GM18907 (cell line): ENCODE data around the gene FSTL4.
"Not testable (repeated sequence)": the region's sequence is repeated elsewhere in the genome, so short reads cannot be mapped to it uniquely, and the experiment has no call there.

Experiments
- ATAC-seq: cut with Tn5 transposase; IDR thresholded peaks from one replicate; pipeline ENCODE4 v1.9.1; 2021; ENCODE audit warnings: mild to moderate bottlenecking, moderate library complexity; ENCODE audit not compliant: unreplicated experiment

FSTL4 gene

DNA sequence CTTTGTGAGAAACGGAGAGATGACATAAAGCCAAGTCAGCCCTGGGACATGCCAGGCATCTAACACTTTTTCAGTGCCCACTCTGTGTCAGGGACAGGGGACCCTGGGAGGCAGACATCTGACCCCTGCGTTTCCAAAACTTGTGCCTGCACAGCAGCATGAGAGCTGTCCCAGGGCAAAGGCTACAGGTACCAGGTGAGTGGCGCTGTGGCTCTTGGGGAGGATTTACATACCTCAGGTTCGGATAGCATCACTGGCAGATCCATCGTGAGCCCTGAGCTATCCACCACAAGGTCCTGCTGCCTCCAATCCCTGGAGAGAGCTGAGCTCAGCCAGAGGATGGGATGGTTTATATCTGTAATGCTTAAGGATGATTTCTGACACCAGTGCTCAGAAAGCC lies 52.4 kb downstream of the FSTL4 start:
- no peak for ATAC-seq

DNA sequence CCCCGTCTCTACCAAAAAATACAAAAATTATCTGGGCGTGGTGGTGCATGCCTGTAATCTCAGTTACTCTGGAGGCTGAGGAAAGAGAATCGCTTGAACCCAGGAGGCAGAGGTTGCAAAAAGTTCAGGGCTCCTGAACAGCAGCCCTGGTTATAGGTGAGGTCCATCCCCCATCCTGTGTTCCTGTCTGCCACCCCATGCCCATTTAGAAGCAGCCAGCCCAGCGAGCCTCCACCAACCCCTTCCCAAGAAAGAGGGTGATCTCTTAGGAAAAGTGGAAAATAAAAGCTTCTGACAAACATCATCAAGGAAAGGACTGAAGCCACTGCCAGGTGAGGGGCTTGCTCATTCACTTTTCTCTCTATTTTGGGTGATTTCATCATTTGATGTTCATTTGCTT lies 55.8 kb downstream of the FSTL4 start:
- ATAC-seq, result no peak

DNA sequence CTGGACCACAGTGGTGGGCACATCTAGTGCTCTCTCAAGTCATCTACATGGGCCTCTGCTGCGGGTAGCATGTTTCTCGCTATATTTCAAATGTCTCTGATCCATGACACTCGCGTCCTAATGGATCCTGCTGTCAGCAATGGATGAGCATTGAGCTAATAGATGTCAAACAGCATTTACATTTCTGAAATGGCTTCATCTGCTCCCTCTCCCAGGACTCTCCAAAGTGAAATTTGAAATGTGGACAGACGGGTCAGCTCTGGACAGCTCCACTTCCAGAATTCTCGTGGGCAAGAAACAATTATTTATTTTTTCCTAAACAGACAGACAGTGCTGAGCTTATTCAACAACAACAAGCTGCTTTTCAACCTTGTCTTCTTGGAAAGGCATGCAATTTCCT lies 58.1 kb downstream of the FSTL4 start:
- ATAC-seq, result no peak

DNA sequence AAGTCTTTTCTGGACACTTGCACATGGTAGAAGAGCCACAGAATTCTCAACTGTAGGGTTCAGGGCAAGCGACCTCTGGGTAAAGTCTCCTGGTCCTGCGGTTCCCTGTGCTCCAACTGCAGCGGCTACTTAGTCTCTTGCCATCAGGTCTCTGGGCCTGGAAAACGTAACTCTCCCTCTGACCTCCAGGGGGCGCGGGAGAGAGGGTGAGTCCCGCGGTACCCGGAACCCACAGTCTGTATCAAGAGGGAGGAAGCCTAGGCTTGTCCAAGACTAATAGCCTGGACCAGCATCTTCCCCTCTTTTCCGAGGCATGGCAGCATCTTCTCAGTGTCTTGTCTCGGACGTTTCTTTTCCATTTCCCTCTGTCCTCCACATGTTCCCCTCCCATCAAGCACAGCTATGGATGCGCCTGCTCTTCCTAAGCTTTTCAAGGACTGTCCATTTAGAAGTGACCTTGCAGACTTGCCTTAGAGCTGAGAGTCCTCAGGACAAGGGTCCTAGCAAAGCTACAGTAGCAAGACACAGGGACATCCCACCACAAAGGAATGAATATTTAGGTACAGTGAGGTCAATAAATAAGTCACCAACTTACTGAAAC lies 59.3 kb downstream of the FSTL4 start:
- ATAC-seq, result no peak

DNA sequence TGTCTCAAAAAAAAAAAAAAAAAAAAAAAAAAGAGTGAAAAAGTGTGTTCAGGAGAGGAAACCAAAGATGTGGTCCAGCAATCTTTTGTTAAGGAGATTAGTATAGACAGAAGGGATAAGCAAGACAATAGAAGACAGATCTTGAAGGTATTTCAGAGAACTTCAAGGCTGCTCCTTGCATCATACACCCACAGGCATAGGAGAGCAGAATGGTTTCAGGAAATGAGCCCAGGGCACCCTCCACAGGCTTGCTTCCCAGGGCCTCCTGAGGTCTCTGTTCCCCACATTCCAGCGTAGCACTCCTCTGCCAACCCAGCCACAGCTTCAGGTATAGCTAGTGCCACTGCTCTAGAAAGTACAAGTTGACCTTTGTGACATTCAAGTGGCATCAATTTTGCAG lies 65.8 kb downstream of the FSTL4 start:
- no peak for ATAC-seq

DNA sequence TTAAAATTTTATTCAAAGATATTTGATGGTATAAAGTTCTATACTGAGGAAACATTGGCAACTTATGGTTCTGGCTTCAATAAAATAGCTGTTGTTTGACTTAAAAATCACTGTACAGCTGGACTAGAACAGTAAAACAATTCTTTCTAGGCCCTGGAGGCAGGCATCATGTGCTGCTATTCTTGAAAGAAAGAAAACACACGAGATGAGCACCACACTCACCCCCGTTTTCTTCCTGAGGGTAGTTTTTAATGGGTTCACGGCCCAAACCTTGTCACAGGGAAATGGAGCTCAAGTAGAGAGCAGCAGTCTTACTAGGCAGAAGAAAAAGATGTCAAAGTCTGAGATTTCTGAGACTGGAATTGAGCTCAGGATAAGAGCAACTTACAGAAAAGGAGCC lies 68.0 kb downstream of the FSTL4 start:
- no peak for ATAC-seq

DNA sequence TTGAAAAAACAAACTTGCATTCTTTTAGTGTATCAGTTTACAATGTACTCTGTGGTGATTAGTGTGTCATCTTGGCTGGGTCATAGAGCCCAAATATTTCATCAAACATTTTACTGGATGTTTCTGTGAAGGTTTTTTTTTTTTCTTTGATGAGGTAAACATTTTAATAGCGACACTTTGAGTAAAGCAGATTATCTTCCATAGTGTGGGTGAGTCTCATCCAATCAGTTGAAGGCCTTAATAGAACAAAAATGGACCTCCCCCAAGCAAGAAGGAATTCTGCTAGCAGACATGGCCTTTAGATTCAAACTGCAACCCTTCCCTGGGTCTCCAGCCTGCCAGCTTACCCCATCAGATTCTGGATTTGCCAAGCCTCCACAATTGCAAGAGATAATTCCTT lies 72.5 kb downstream of the FSTL4 start:
- no peak for ATAC-seq

DNA sequence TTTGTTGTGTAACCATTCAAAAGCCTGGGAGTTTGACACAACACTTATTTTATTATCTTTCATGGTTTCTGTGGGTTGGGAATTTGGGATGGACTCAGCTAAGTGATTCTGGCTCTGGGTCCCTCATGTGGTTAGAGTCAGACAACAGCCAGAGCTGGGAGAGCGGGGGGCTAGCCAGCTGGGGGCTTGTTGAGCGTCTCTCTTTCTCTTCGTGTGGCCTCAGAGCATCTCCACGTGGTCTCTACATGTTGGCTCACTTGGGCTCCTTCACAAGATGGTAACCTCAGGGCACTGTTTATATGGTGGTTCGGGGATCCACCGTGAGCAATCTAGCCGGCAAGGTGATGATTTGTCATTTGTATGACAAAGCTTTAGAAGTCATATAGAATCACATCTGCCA lies 73.6 kb downstream of the FSTL4 start:
- no peak for ATAC-seq

DNA sequence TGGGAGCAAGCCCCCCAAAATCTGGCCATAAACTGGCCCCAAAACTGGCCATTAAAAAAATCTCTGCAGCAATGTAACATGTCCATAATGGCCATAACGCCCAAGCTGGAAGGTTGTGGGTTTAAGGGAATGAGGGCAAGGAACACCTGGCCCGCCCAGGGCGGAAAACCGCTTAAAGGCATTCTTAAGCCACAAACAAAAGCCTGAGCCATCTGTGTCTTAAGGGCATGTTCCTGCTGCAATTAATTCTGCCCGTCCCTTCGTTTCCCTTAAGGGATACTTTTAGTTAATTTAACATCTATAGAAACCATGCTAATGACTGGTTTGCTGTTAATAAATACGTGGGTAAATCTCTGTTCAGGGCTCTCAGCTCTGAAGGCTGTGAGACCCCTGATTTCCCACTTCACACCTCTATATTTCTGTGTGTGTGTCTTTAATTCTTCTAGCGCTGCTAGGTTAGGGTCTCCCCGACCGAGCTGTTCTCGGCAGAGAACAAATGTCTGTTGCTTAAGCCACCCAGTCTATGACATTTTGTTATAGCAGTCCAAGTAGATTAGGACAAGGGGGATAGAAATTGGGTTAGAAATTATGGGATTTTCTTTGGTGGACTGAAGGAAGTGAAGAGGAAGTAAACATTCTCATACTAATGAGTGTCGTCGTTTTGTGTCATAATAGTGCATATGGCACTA lies 77.0 kb downstream of the FSTL4 start:
- not testable (repeated sequence) for ATAC-seq

DNA sequence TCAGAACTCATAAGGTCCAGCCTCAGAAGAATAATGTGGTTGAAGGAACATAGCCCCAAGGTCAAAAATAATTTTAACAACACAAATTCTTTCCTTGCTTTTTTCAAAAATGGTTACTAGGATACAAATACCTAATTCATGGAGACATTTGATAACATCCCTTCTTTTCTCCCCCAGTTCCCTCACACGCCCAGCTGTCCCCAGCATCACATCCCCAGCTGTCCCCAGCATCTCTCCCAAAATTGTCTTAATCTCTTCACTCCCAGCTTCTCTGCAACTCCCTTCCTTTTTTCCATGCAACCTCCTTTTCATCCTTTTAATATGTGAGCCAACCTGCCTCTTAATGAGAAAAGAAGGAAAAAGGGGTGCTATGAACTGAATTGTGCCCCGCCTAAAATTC lies 77.8 kb downstream of the FSTL4 start:
- no peak for ATAC-seq

DNA sequence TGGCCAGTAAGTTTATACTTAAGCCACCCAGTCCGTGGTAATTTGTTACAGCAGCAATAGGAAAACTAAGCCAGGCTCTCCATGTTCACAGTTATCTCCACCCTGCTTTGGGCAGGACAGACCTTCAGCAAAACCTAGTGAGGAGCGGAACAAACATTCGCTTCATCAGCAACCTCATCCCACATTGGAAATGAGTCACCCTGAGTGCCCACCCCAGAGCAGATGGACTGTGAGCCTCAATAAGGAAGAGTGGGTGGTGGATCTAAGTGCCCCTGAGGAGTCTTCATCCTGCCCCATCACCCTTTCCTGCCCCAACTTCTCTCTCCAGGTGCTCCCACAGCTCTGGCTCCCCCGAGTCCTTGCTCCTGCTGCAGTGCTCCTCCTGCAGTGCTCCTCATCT lies 78.8 kb downstream of the FSTL4 start:
- ATAC-seq, result no peak

DNA sequence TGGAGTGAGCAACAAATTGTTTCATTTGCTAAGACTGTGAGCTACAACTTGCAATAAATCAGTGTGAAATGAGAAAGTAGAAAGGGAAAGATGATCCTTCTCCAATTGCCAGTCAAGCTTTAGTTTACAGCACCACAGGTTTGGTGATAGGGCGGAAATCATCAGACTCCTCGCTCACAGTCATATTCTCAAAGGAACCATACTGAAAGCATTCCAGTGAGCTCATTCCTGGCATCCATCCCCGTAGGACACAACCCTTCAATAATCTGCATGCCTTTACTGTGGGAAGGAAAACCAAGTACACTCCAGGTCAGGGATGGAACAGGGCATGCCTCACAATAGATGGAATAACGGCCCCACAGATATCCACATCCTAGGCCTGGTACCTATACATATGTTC lies 80.7 kb downstream of the FSTL4 start:
- no peak for ATAC-seq

DNA sequence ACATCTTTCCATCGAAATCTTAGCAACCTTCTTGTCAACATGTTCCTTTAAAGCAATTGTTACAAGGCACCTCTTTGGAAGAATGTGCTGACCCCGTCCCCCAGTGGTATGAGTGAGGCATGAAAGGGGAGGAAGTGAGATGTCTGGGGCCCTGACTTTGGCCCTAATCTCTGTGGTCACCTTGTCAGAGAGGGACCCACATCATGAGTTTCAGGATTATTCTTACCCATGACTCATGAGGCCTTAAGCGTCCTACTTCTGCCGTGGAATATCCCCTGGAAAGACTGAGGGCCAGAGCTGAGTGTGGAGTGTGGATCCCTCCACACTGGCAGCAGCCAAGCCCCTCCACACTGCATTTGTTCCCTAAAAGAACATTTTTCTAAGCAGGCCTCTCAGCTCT lies 81.2 kb downstream of the FSTL4 start:
- no peak for ATAC-seq

DNA sequence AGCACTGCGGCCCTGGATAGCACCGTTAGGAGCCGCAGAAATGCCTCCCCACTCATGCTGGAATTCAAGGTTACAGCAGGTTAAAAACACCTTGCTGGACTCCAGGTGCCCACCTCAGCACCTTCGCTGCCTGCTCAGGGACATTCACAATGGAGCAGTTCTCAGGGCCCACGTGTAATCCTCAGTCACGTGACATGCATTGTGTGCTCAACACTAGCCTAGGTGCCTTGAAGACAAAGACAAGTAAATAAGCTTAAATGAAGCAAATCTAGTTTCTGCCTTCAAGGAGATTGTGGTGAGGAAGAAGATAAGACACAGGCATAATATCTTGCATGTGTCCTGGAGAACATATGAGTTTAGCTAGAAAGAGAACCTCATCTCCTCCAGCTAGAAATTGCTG lies 82.1 kb downstream of the FSTL4 start:
- ATAC-seq, result no peak

DNA sequence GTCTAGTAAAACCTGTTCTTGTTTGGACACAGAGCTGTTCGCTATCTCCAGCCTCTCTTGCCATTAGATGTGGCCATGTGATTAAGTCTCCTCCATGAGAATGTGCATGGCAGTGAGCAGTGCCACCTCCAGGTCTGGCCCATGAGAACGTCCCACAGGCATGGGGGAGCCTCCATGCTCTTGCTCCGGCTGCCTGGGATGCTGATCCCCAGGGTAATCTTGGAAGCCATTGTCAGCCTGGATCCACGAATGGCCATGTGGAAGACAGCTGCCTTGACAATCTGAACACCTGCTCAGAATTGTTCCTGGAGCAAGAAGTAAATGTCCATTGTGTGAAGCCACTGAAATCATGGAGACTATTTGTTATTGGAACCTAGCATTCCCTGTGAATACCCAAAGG lies 83.5 kb downstream of the FSTL4 start:
- no peak for ATAC-seq

DNA sequence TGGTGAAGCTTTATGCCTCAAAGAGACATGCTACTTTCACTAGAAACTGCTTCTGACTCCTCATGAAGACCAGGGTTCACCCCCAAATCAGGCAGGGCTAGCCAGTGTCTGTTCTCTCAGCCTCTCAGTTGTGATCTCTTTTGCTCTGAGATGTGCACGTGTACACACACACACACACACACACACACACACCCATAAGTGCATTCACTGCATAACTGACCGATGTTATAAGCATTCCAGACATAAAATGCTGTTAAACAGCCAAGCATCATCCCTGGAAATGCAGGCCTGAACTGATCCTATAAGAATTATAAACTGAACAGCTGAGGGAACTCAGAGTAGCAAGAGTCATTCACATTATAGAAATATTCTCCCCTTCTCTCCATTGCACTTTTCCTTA lies 85.0 kb downstream of the FSTL4 start:
- no peak for ATAC-seq

DNA sequence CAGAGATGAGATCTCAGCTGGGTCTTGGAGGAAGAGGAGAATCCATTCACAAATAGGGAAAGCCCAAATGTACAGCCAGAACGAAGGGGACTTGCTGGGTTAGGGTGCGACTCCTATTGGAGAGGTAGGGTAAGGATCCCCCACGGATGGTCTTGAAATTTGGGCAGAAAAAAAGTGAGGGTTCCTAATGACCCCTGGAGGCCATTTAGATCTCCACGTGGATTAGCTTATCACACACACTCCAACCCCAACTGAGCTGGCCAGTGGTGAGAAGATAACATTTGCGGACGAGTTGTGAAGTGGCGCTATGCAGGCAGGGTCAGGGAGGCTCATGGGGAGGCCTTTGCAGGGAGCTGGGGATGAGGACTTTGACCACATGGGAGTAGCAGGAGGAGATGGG lies 86.0 kb downstream of the FSTL4 start:
- ATAC-seq, result no peak

DNA sequence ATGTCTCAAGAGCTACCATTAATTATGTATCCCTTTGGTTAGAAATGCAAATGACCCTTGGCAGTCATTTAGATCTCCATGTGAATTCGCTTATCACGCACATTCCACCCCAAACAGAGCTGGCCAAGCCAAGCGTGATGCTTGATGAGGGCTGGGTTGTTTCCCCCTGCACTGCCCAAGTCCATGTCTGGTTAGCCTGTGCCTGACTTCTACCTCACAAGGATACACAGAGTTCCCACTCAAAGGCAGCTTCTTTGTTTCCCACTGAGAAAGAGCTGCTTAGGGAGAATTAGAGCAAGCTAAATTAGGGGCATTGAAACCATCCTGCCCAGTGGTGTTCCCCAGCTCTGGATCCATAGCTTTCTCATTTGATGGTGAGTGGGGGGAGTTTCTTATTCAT lies 87.2 kb downstream of the FSTL4 start:
- ATAC-seq, result no peak

DNA sequence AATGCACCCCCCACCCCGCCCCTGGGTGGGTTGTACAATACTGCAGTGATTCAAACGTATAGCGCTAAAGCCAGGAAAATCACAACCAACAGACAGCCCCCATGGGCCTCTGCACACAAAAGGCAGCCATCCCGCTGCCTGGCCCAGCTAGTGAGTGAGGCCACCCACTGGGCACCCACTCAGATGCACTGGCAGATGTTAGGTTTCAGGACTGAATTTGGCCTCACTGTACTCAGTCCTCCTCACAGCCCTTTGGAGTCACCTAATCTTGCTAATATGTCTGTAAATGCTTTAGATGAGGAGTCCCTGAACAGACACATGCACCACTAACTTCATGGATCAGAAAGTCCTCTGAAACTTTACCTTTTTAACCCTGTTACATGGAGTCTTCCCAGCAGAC lies 87.7 kb downstream of the FSTL4 start:
- no peak for ATAC-seq

DNA sequence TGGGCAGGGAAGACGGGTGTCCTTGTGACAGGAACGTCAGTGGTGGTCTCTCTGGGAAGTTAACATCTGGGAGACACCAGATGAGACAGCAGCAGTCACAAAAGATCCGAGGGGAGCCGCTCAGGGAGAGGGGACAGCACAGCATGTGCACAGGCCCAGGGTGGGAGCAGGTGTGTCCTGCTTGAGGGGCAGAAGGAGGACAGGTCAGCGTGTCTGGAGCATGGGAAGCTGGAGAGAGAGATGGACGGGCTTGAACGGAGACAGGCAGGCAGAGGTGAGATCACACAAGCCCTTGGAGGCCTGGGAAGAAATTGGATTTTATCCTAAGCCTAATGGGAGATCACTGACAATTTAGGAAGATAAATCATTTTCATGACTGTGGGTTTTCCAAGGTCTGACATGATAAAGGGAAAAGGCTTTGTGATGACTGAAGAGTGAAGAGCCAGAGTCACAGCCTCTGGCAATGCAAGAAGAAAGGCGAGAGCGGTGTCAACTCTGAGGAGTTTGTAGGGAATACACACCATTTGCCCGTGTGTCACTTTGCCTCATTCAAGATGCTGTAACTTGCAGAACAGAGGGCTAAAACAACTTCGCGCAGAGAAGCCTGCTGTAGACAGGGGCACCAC lies 88.3 kb downstream of the FSTL4 start:
- no peak for ATAC-seq

DNA sequence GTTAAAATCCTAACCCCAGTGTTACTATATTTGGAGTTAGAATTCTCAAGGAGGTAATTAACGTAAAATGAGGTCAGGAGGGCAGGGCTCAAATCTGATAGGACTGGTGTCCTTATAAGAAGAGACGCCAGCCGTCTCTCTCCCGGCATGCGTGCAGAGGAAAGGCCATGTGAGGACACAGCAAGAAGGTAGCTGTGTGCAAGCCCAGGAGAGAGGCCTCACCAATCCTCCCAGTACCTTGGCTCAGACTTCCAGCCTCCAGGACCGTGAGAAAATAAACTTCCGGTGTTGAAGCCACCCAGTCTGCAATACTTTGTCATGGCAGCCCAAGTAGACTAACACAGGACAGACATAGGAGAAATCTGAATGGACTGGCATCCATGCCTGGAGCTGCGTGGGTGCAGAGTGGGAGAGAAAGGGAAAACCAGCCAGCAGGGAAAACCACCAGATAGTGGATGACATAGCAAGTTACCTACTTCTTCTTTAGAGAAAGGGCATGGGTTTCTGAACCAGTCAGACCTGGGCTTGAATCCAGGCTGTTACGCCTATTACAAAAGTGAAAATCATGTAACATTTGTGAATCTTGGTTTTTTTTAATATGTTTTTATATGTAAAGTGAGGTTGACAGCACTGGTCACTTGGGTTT lies 89.2 kb downstream of the FSTL4 start:
- no peak for ATAC-seq

DNA sequence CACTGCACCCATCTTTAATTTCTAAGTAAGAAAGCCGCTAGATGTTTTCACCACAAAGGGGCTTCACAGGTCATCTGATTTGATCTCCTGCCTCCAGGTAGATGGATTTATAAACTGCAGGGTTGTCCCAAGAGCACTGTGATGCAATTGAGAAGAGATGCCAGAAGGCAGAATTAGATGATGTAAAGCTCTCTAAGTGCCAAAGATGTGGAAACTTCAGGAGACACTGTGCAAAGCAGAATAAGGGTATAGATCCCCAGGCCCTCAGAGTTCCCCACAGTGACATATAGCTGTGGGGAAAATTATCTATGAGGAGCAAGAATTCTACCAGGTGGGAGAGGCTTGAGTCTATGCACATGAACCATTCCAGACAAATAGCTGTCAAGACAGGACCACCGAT lies 90.5 kb downstream of the FSTL4 start:
- no peak for ATAC-seq
